Hepatocyte (in vitro differentiated cells): ENCODE results near the gene KIAA0753.

Source experiments
- EZH2 ChIP-seq: fragments of 200-600 bp; sonication (generic); IDR thresholded peaks from 2 replicates; pipeline ENCODE4 v1.6.1; 2016; ENCODE audit warnings: antibody characterized with exemption, mild to moderate bottlenecking, borderline replicate concordance
- TF ChIP-seq, protein P1 (sequence below): fragments of 200-600 bp; sonication (generic); IDR thresholded peaks from 2 replicates; pipeline ENCODE4 v1.5.1; 2016; ENCODE audit warnings: antibody characterized with exemption, mild to moderate bottlenecking; ENCODE audit not compliant: poor library complexity

DNA sequence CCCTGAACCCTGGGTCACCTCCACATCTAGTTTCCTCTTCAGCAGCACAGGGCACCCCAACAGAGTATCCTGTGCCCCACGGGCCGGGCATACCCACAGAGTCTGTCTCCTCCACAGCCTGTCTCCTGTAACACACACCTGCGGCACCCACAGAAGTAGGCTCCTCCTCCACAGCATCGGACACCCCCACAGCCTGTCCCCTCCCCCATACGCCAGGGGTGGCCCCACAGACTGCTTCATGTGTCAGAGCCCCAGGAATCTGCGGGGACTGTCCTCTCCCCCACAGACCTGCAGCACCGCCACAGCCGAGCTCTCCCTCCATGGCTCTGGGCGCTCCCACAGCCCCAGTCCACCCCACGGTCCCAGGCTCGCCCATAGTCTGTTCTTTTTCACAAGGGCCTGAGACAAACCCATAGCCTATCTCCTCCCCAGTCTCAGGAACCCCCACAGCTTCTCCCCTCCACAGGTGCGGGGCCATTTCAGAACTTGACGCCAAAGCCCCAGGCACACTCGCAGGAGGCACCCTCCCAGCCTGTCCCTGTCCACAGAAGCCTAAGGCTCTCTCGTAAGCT lies 1.4 kb downstream of the KIAA0753 start:
- TF ChIP-seq, protein P1, sequence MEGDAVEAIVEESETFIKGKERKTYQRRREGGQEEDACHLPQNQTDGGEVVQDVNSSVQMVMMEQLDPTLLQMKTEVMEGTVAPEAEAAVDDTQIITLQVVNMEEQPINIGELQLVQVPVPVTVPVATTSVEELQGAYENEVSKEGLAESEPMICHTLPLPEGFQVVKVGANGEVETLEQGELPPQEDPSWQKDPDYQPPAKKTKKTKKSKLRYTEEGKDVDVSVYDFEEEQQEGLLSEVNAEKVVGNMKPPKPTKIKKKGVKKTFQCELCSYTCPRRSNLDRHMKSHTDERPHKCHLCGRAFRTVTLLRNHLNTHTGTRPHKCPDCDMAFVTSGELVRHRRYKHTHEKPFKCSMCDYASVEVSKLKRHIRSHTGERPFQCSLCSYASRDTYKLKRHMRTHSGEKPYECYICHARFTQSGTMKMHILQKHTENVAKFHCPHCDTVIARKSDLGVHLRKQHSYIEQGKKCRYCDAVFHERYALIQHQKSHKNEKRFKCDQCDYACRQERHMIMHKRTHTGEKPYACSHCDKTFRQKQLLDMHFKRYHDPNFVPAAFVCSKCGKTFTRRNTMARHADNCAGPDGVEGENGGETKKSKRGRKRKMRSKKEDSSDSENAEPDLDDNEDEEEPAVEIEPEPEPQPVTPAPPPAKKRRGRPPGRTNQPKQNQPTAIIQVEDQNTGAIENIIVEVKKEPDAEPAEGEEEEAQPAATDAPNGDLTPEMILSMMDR: no peak
- no peak for TF ChIP-seq EZH2
